Parietal lobe (tissue), 2 donors: ENCODE data around the gene SPRR3. TPM values are rescaled to one million over a fixed set of nuclear protein-coding genes. Genes with fewer than 3 reads are reported as not detected.

ENCODE experiments used
- small RNA-seq: library from RNA; depleted of rRNA; stranded (forward); fragments of <200 nt; gene quantifications from one replicate; pipeline ENCODE3, GENCODE V24; 2014; ENCODE audit warnings: low replicate concordance
- total RNA-seq: library from RNA; depleted of rRNA; stranded (reverse); fragments of >200 nt; gene quantifications from one replicate; pipeline ENCODE4 v1.2.3, GENCODE V29; 2014

SPRR3 gene
- not detected for total RNA-seq

GRCh38 chr1:153001382-153001781, at the start of gene SPRR3:
TSS of gene SPRR3 (plus strand) at chr1:153001749. CDS start at chr1:153003021, 1,272 bp downstream.

GRCh38 chr1:152970495-152970894, 31.1 kb upstream of the SPRR3 start, which contains the start of gene SPRR4:
TSS of gene SPRR4 (plus strand) at chr1:152970648. CDS start at chr1:152971891, 1,243 bp downstream.

GRCh38 chr1:152983743-152984142, 17.8 kb upstream of the SPRR3 start, which contains the start of gene SPRR1A:
TSS of gene SPRR1A (plus strand) at chr1:152984081. CDS start at chr1:152985231, 1,150 bp downstream.

GRCh38 chr1:153030895-153031294, 29.3 kb downstream of the SPRR3 start, which contains the start of gene SPRR1B:
TSS of gene SPRR1B (plus strand) at chr1:153031203. CDS start at chr1:153032346, 1,143 bp downstream.

GRCh38 chr1:153040950-153041631, 39.5 kb downstream of the SPRR3 start, which contains the start of gene SPRR2D:
TSS of gene SPRR2D (minus strand) at chr1:153041120. CDS start at chr1:153040346, 774 bp downstream.

Small RNA genes lying within 50 kb of the gene (small RNA-seq; reads per million reads assigned to genes)
- not detected for gene AL356867.1
- not detected for gene RF00322
- not detected for gene SPRR1A

Other genes with a start within 250 kb of the SPRR3 start
- gene KPRP, start 243.7 kb upstream of the SPRR3 start, total RNA-seq, result not detected
- not detected for gene LCE1F, start 226.6 kb upstream of the SPRR3 start, total RNA-seq
- not detected for gene LCE1E, start 215.5 kb upstream of the SPRR3 start, total RNA-seq
- gene LCE1D, start 205.0 kb upstream of the SPRR3 start, total RNA-seq, result not detected
- gene LCE1C, start 195.1 kb upstream of the SPRR3 start, total RNA-seq, result not detected
- gene LCE1B, start 189.8 kb upstream of the SPRR3 start, total RNA-seq, result not detected
- not detected for gene LCE1A, start 174.3 kb upstream of the SPRR3 start, total RNA-seq
- gene LCE6A, start 158.9 kb upstream of the SPRR3 start, total RNA-seq, result not detected
- gene LCE7A, start 141.8 kb upstream of the SPRR3 start, total RNA-seq, result not detected
- gene SMCP, start 123.4 kb upstream of the SPRR3 start, total RNA-seq, result not detected
- not detected for gene IVL, start 93.2 kb upstream of the SPRR3 start, total RNA-seq
- gene SPRR5, start 54.5 kb upstream of the SPRR3 start, total RNA-seq, result not detected
- not detected for gene SPRR4, start 31.1 kb upstream of the SPRR3 start, total RNA-seq
- gene SPRR1A, start 17.7 kb upstream of the SPRR3 start, total RNA-seq, result not detected
- gene SPRR1B, start 29.5 kb downstream of the SPRR3 start, total RNA-seq, result not detected
- not detected for gene SPRR2D, start 39.4 kb downstream of the SPRR3 start, total RNA-seq
- not detected for gene SPRR2A, start 55.8 kb downstream of the SPRR3 start, total RNA-seq
- gene SPRR2B, start 69.9 kb downstream of the SPRR3 start, total RNA-seq, result not detected
- gene SPRR2E, start 92.8 kb downstream of the SPRR3 start, total RNA-seq, result not detected
- gene SPRR2F, start 111.8 kb downstream of the SPRR3 start, total RNA-seq, result not detected
- not detected for gene SPRR2G, start 149.1 kb downstream of the SPRR3 start, total RNA-seq
- gene LELP1, start 201.7 kb downstream of the SPRR3 start, total RNA-seq, result not detected
- gene PRR9, start 215.8 kb downstream of the SPRR3 start, total RNA-seq, result not detected